ENCODE measurements around the gene NFIA. TPM values are rescaled to one million over a fixed set of nuclear protein-coding genes. Genes with fewer than 3 reads are reported as not detected.

Gene NFIA
- total and polyA plus RNA-seq, 12 donors, result 11.2 to 117 (median 92.5) TPM

GRCh38 chr1:61091455-61091854 is 9.1 kb downstream of the NFIA start:
- ATAC-seq (no peak), DNase-seq (no peak)
- intact Hi-C loops (cut with DNase I), result loop anchor here in 1 of 10 donors (5.0 kb wide), 1 partner anchor 91 kb away; no protein-coding TSS in a partner anchor
- H3K4me1 ChIP-seq, result peaks cover 17 to 100% (median 85%) of the 10 kb centered on the region in 9 donors
- H3K36me3 ChIP-seq, result peaks cover 0 to 19% (median 11%) of the 10 kb centered on the region in 9 donors
- no peaks in the 10 kb centered on the region for H3K9me3 ChIP-seq
- no peaks in the 10 kb centered on the region for H3K27me3 ChIP-seq
- H3K4me3 ChIP-seq, result peak overlapping the region in 3 of 10 donors; percentile 6 to 22 (median 14)
- peak overlapping the region in 9 of 10 donors; percentile 19 to 99 (median 65) for H3K27ac ChIP-seq
- WGBS, 2 donors, result 15 to 25% methylated on average over 3 of the region's 3 CpGs
- TF ChIP-seq CTCF (IDR thresholded peaks at IDR 0.05), result no peak

GRCh38 chr1:61092642-61093041 is 10.3 kb downstream of the NFIA start:
- no peaks in the 10 kb centered on the region for H3K27me3 ChIP-seq
- TF ChIP-seq CTCF (IDR thresholded peaks at IDR 0.05), result no peak
- H3K36me3 ChIP-seq, result peaks cover 0 to 19% (median 11%) of the 10 kb centered on the region in 9 donors
- peaks cover 17 to 97% (median 86%) of the 10 kb centered on the region in 9 donors for H3K4me1 ChIP-seq
- 37 to 38% methylated on average over 5 of the region's 5 CpGs for WGBS, 2 donors
- H3K27ac ChIP-seq, result peak overlapping the region in 8 of 10 donors; percentile 4 to 99 (median 37)
- ATAC-seq (peak in 4 of 8 donors; percentile 42 to 65 (median 52)), DNase-seq (no peak)
- intact Hi-C loops (cut with DNase I), result loop anchor here in 1 of 10 donors (5.0 kb wide), 1 partner anchor 90 kb away; no protein-coding TSS in a partner anchor
- no peaks in the 10 kb centered on the region for H3K9me3 ChIP-seq
- H3K4me3 ChIP-seq, result peak overlapping the region in 2 of 10 donors; percentile 8 to 19

- no peak for DNase-seq
- no peaks in the 10 kb centered on the region for H3K9me3 ChIP-seq
- 42 to 48% methylated on average over 2 of the region's 2 CpGs for WGBS, 2 donors
- intact Hi-C loops (cut with DNase I), result loop anchor here in 1 of 10 donors (5.0 kb wide), 1 partner anchor 89 kb away; no protein-coding TSS in a partner anchor
- ATAC-seq, result peak in 2 of 8 donors; percentile 49 to 51
- H3K36me3 ChIP-seq, result peaks cover 0 to 12% (median 5%) of the 10 kb centered on the region in 9 donors
- H3K4me3 ChIP-seq, result peak overlapping the region in 4 of 10 donors; percentile 1 to 18 (median 10)
- no peak for TF ChIP-seq CTCF (IDR thresholded peaks at IDR 0.05)
- no peaks in the 10 kb centered on the region for H3K27me3 ChIP-seq
- peaks cover 17 to 99% (median 89%) of the 10 kb centered on the region in 9 donors for H3K4me1 ChIP-seq
- peak overlapping the region in 7 of 10 donors; percentile 2 to 65 (median 32) for H3K27ac ChIP-seq
These were observed 11.3 kb downstream of the NFIA start for GRCh38 chr1:61093525-61094137.

- peaks cover 17 to 99% (median 87%) of the 10 kb centered on the region in 9 donors for H3K4me1 ChIP-seq
- 55 to 59% methylated on average over 4 of the region's 4 CpGs for WGBS, 2 donors
- peaks cover 0 to 4% (median 0%) of the 10 kb centered on the region in 9 donors for H3K36me3 ChIP-seq
- intact Hi-C loops (cut with DNase I), result loop anchor here in 1 of 10 donors (5.0 kb wide), 1 partner anchor 87 kb away; no protein-coding TSS in a partner anchor
- DNase-seq, result no peak
- H3K9me3 ChIP-seq, result no peaks in the 10 kb centered on the region
- H3K27ac ChIP-seq, result peak overlapping the region in 7 of 10 donors; percentile 13 to 65 (median 32)
- H3K27me3 ChIP-seq, result no peaks in the 10 kb centered on the region
- ATAC-seq, result no peak
- no peak for TF ChIP-seq CTCF (IDR thresholded peaks at IDR 0.05)
- peak overlapping the region in 5 of 10 donors; percentile 1 to 18 (median 8) for H3K4me3 ChIP-seq
These were observed 12.5 kb downstream of the NFIA start for GRCh38 chr1:61094677-61095469.
